Urinary bladder (tissue), 4 donors: ENCODE results near the gene SNX30. TPM values are rescaled to one million over a fixed set of nuclear protein-coding genes. Genes with fewer than 3 reads are reported as not detected.

Source experiments
- DNase-seq: peaks from one replicate; pipeline ENCODE4 v3.0.0-alpha.2; 2015; ENCODE audit errors: extremely low spot score
- H3K27ac ChIP-seq: one replicate; pipeline ENCODE4 v1.5.1; 2013; ENCODE audit warnings: low read depth, mild to moderate bottlenecking, moderate library complexity
- H3K36me3 ChIP-seq: one replicate; pipeline ENCODE4 v1.6.1; 2013; ENCODE audit warnings: mild to moderate bottlenecking, moderate library complexity; ENCODE audit not compliant: insufficient read depth
- H3K4me1 ChIP-seq: one replicate; pipeline ENCODE4 v1.6.1; 2013; ENCODE audit warnings: mild to moderate bottlenecking, moderate library complexity; ENCODE audit not compliant: insufficient read depth
- H3K4me3 ChIP-seq: one replicate; pipeline ENCODE4 v1.5.1; 2013; ENCODE audit warnings: low read depth, low read length
- WGBS: extraction: QIAGEN DNeasy Blood & Tissue Kit; methylation state at CpG from one replicate; pipeline ENCODE4 v1.1.7; 2013; 5-methylcytosine and 5-hydroxymethylcytosine counted together
- polyA plus RNA-seq: library from polyadenylated mRNA; stranded (reverse); fragments of 200-250 nt; gene quantifications from one replicate; pipeline ENCODE4 v1.2.3, GENCODE V29; 2013
- total RNA-seq: library from RNA; depleted of rRNA; stranded (reverse); fragments of >200 nt; gene quantifications from one replicate; pipeline ENCODE4 v1.2.3, GENCODE V29; 2014
- donor health status: healthy with polysubstance abuse.
- donor health status: healthy.

The SNX30 gene
- total and polyA plus RNA-seq, 2 donors, result 4.5 to 20.7 TPM

DNA sequence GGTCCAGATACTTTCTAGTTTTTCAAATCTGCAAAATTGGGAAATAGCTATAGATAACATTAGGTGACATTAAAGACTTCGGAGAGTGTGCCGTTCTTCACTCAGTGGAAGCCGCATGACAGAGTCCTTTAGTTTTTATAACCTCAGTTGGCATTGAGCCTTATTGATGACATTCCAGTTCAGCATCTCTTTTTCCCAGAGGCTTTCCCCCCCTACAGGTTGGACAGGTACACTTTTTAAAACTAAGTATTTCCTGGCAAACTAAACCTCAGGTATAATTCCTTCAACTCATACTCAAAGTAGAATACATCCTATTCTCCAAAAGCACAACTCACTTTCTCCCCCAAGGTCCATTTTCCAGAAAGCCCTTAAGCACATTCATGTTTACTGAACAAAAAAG, 81.4 kb downstream of the SNX30 start:
- H3K4me1 ChIP-seq, result no peaks in the 10 kb centered on the region
- DNase-seq, result no peak
- H3K36me3 ChIP-seq, result no peaks in the 10 kb centered on the region
- no peak overlapping the region for H3K4me3 ChIP-seq
- H3K27ac ChIP-seq, result no peak overlapping the region
- WGBS, result 88% methylated on average over 3 of the region's 3 CpGs

DNA sequence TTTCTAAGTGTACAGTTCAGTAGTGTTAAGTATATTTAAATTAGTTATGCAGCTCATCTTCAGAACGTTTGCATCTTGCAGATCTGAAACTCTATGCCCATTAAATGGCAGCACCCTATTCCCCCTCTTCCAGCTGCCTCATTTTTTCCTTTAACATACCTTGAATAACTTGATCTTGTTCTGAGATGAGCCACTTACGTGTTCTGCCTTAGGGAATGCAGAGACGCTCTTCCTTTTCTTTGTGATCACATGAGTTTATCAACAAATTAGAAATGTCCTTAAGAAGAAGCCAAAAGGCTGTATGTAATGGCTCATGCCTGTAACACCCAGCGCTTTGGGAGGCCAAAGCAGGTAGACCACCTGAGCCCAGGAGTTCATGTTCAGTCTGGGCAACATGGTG, 82.5 kb downstream of the SNX30 start:
- DNase-seq, result no peak
- Histone ChIP-seq H3K4me1 (no peaks in the 10 kb centered on the region), H3K4me3 (no peak overlapping the region), H3K27ac (no peak overlapping the region), H3K36me3 (no peaks in the 10 kb centered on the region)
- WGBS, result 91% methylated on average over 4 of the region's 4 CpGs

DNA sequence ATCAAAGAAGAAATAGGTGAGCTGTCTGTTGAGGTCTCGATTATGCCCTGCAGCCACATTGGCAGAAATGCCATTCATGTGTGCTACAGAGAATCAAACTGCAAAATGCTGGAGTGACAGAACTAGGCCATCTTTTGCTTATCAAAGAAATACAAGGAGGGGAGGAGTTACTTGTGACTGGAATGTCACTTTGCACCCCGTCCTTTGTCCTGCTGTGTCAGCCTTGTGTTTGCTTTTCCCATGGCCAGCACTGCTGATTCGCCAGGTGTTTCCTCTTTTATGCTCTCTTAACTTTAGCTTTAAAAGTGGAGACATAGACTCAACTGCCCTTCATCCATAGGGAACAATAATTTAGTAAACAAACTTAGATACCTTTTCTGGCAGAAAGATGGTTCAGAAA, 85.8 kb downstream of the SNX30 start:
- 82% methylated on average over 3 of the region's 3 CpGs for WGBS
- Histone ChIP-seq H3K36me3 (no peaks in the 10 kb centered on the region), H3K27ac (no peak overlapping the region), H3K4me1 (no peaks in the 10 kb centered on the region), H3K4me3 (no peak overlapping the region)
- no peak for DNase-seq

DNA sequence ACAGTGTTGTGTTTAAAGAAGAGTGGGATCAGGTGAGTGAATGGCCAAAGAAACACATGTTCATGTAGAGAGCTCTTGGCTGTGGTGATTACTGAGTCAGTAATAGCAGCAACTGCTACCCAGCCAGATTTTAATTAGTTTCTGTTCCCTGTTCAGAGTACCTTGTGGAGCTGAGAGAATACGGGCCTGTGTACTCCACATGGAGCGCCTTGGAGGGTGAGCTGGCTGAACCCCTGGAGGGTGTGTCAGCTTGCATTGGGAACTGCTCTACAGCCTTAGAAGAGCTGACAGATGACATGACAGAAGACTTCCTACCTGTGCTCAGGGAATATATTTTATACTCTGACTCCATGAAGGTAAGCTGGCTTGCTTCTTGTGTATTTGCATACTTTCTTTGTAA, 87.8 kb downstream of the SNX30 start:
- Histone ChIP-seq H3K36me3 (no peaks in the 10 kb centered on the region), H3K4me1 (no peaks in the 10 kb centered on the region), H3K27ac (no peak overlapping the region), H3K4me3 (no peak overlapping the region)
- WGBS, result 92% methylated on average over 2 of the region's 2 CpGs
- DNase-seq, result no peak

DNA sequence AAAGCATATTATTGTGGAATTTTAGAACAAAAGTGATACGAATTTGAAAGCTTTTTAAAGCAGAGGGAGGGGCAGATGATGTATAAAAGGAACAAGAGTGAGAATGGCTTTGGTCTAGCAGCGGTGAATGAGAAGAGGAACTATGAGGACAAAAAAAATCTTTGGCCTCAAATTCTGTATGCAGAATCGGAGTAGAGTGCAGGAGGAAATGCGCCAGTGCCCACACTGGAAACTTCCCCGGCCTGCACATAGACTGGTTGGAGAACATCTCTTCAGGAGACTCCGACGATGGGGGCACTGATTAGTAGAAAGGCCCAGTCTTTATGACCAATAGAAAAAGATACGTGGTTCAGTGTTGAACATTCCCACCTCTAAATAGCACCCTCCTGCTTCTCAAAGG, 88.8 kb downstream of the SNX30 start:
- WGBS, result 86% methylated on average over 8 of the region's 8 CpGs
- H3K4me3 ChIP-seq, result no peak overlapping the region
- H3K4me1 ChIP-seq, result no peaks in the 10 kb centered on the region
- no peak for DNase-seq
- no peak overlapping the region for H3K27ac ChIP-seq
- no peaks in the 10 kb centered on the region for H3K36me3 ChIP-seq

DNA sequence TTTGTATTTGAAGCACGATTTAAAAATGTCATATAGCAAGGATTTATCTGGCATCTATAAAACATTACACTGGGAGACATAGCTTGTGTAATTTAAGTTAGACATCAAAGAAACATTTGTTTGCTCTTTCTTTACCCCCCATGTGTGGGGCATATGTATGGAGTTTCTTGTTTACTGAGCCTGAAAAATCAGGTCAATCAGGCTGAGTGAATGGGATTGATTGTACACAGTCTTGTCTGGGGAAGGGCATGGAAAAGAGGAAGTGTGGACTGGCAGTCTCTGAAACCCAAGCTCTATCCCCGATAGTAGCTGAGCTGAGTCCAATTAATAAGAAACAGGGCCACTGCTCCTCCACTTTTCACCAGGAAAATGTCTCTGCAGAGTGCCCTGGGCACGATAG, 90.7 kb downstream of the SNX30 start:
- no peak for DNase-seq
- no peaks in the 10 kb centered on the region for H3K4me1 ChIP-seq
- 65% methylated on average over 3 of the region's 3 CpGs for WGBS
- no peaks in the 10 kb centered on the region for H3K36me3 ChIP-seq
- no peak overlapping the region for H3K4me3 ChIP-seq
- H3K27ac ChIP-seq, result no peak overlapping the region

DNA sequence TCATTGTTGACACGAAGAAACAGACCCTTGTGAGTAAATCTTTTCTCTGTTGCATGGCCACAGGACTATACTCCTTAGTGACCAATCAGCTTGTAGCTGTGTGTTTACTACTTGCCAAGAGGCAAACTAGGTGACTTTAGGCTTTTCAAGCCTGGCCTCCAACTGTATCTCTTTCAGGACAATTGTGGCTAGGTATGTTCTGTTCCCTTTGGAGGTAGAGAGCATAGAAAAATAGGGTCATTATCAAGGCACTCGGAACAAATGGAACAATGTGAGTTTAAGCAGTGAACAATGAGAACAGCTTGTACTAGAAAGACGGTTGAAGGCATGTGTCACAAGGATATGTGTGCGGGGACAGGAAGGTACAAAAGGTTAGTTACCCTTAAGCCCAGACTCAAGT, 92.0 kb downstream of the SNX30 start:
- WGBS, result 81% methylated on average over 4 of the region's 4 CpGs
- Histone ChIP-seq H3K27ac (no peak overlapping the region), H3K4me1 (no peaks in the 10 kb centered on the region), H3K36me3 (no peaks in the 10 kb centered on the region), H3K4me3 (no peak overlapping the region)
- no peak for DNase-seq

DNA sequence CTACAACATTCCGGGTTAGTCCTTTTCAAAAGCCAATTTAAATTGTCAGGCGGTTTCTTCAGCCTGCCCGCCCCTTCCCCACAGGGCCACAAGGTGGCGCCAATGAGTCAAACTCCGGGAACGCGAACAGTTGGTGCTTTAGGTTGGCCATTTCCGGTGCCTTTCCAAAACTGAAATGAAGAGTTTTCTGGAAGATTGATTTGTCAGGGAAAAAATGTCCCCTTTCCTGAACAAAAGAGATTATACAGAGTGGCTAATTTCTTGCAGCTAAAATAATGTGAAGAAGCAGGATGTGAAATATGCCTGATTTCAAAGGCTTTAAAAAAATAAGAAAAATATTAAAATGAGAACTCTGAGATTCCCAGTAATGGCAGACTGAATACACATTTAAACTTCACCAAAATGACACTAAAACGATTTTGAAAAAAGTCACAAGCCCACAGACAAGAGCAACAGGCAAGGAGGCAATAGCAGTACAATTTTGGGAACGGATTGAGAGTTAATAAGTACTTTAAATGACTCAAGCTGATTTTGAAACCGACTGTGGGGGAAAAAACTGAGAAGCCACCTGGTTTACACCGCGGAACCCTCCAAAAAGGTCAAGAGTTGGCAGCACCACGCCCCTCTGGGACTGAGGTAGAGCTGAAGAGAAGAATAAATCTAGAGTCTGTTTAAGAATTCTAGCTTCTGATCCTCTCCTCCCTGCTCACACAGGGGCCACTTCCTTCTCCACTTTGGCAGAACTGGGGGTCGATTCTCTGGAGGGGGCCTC, 94.4 kb downstream of the SNX30 start:
- DNase-seq, result no peak
- Histone ChIP-seq H3K4me3 (no peak overlapping the region), H3K36me3 (no peaks in the 10 kb centered on the region), H3K27ac (no peak overlapping the region), H3K4me1 (no peaks in the 10 kb centered on the region)
- WGBS, result 36% methylated on average over 15 of the region's 15 CpGs

DNA sequence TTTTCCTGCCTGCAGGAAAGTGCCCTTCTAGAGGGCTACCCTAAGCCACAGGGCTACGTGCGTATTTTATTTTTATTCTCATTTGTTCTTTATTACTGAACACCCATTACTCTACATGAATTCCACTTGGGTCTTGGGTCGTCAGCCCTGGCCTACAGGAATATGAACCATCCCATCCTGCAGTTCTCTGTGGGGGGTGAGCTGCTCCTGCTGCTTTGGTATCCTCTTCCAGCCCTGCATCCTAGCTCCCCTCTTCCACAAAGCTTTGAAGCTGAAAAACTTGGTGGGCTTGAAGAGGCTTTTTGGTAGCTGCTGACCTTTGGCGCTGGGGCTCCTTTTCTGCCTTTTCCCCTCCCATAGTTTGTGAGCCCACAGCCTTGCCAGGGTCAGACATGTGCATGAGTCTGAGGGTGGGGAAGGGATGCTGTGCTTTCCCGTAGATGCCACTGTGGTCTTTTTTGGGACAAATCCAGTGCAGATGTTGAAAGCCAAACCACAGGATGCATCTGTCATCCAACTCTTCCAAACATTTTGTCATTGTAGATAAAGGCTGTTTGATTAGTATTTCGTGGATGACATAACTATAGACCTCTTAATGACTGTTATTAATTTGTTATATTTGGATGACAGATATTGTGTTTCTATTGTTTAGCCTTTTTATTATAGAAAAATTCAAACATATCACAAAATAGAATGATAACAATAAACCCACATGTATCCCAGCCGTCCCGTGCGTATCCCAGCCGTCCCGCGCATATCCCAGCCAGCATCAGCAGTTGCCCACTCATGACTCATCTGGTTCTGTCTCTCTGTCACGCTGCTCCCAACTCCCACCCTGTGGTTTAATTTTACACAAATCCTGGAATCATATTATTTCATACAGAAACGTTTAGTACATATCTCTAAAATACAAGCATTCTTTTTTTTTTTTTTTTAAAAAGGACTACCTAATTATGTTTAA, 96.2 kb downstream of the SNX30 start:
- no peak overlapping the region for H3K27ac ChIP-seq
- 65% methylated on average over 14 of the region's 14 CpGs for WGBS
- no peak for DNase-seq
- H3K4me3 ChIP-seq, result no peak overlapping the region
- no peaks in the 10 kb centered on the region for H3K4me1 ChIP-seq
- H3K36me3 ChIP-seq, result no peaks in the 10 kb centered on the region

DNA sequence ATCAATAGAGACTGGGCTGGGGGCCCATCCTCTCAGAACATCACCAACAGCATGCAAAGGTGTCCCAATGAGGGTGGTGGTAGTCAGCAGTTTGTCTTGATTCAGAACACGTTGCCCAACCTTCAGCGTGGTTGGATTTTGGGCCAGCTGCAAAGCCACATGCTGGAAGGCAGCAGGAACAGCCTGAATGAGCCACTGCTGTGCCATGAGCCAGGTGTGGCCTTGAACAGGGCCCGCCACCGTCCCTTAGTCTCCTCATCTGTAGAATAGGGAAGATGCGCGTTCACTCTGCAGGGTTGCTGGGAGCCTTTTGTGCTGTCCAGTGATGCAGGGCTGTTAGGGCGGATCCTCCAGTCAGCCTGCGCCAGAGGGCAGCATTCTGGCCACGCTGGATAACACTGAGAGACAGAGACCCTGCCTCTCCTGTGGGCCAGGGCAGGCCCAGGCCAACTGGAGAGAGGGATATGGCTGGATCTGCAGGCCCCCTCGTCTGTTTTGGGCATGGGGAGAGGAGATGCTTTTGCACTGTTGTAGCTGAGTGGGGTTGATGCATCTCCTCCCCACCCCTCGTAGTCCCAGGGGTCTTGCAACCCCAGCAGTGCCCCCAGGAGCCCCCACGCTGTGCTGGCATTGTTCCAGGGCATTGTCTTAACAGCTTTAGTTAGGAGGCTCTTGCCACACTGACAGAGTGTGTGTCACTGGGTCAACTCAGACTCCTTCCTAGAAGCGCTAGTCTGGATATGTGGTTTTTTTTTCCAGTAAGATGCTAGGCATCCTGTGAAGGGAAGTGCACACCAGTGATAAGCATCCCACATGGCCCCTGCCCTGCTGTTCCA, 98.0 kb downstream of the SNX30 start:
- Histone ChIP-seq H3K36me3 (no peaks in the 10 kb centered on the region), H3K4me1 (no peaks in the 10 kb centered on the region), H3K4me3 (no peak overlapping the region), H3K27ac (no peak overlapping the region)
- 89% methylated on average over 13 of the region's 13 CpGs for WGBS
- no peak for DNase-seq

DNA sequence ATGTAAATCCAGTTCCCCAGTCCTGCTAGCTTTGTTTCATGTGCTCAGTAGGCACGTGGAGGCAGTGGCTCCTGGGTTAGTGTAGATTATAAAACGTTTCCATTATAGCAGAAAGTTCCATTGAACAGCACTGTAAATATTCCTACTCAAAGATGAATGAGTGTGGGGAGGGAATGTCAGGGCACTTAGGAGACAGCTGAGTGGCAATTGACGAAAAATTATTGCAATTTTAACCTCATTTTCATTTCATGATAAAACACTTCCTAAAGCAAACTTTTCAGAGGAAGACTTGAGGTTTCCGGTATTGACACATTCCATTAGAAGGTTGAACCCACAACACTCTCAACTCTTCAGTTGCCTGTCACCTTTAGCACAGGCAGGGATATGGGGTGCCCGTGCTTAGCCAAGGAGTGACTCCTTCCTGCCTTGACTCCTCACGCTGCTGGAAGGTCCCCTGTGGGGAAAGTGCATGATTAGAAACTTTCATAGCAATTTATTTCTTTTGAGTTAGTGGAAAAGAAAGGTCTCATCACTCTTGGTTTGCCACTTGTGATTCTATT, 98.9 kb downstream of the SNX30 start:
- no peaks in the 10 kb centered on the region for H3K4me1 ChIP-seq
- no peak for DNase-seq
- H3K27ac ChIP-seq, result no peak overlapping the region
- H3K4me3 ChIP-seq, result no peak overlapping the region
- 75% methylated on average over 6 of the region's 6 CpGs for WGBS
- H3K36me3 ChIP-seq, result no peaks in the 10 kb centered on the region

DNA sequence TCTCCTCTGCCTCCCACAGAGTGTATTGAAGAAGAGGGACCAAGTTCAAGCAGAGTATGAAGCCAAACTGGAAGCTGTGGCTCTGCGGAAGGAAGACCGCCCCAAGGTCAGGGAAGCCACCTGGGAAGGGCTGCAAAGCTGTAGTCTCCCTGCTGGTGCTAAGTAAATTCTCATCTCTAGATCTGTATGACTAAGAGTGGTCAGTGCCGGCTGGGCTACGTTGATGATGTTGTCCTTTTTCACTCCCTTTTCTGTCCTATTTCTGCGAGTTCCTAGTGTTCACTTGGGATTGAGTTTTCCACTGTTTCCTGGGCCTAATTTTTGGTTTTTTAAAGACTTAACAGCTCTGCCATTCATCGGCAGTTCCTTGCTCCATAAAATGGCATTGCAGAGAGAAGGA, 100.3 kb downstream of the SNX30 start:
- no peaks in the 10 kb centered on the region for H3K36me3 ChIP-seq
- WGBS, result 94% methylated on average over 6 of the region's 6 CpGs
- DNase-seq, result no peak
- no peaks in the 10 kb centered on the region for H3K4me1 ChIP-seq
- no peak overlapping the region for H3K4me3 ChIP-seq
- H3K27ac ChIP-seq, result no peak overlapping the region
